ENCODE results near the gene RCAN2.

Gene RCAN2

DNA sequence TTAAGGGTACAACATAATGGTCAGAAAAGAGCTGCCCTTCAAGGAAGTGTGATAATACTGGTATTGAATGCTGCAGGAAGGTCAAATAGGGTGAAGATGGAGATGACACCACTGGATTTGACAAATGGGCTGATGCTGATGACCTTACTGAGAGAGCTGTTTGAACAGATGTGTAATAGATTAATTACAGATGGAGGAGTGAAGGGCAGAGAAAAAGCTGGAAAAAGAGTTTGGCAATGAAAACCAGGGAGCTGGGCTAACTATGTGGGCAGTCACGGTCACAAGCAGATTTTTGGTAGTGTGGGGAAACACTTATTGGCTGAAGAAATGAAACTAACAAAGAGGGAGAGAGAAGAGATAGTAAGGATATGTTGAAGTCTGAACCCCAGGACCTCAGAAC, 236.9 kb downstream of the RCAN2 start:
- DNase-seq (ENCODE audit: low spot score): no peak

DNA sequence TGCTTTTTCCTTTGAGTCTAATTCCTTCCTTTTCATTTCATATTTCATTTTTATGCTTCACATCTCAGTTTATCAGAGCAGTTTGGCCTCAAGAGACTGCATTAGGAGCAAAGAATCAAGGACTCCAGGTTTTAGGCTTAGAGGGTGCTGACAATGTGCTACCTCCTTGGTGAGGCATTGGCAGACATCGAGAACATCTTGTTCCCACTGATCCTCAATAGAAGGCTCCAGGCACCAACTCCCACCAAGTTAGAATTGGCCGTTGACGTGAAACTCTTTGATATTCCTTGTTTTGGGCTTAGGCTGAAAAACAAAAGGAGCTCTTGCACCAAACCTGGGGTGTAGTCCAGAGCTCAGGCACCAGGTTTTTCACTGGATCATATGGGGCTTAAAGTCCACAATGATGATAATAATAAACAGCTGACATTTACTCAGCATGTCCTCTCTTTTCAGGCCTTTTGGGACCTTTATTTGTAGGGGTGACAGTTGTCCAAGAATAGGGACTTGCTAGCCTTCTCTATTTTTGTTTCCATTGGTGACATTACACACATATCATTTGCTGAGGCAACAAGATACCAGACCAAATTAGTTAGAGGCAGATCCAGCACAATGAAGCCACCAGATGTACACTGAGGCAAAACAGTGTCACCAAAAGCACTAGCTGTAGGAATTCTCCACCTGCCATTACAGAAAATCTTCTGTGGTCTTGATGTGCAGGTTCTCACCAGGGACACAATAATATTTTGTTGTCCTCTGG, 239.5 kb downstream of the RCAN2 start:
- DNase-seq (ENCODE audit: low spot score): no peak

DNA sequence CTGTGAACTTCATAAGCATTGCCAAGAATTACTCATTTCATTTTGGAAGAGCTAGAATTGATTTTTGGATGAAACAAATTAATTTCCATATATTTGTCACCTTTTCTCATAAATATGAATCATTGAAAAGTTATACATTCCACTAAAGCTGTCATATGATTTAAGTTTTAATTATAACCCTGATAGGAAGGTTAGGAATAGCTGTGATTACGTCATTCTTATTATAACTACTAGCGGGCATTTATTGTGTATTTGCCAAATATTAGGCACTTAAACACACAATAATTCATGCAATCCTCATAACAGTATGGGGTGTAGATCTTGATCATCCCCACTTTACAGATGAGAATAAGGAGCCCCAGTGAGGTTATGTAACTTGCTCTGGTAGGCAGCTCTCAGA, 243.1 kb downstream of the RCAN2 start:
- no peak for DNase-seq (ENCODE audit: low spot score)

DNA sequence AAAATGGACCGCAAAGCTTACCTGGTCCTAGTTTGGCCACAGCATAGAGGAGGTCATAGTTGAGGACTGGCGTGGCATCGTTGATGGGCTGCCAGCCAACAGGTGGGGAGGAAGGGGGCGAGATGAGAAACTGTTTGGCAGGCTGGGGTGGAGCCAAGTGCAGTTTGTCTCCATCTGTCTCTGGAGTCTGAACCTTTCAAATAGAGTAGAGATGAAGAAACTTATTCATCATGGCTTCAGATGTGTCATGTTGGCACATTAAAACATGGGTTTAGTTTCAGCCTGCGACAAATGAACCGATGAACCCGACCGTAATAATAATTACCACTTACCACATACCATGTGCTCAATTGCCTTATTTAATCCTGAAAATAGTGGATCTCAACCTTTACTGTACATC, 244.5 kb downstream of the RCAN2 start:
- DNase-seq (ENCODE audit: low spot score): no peak

DNA sequence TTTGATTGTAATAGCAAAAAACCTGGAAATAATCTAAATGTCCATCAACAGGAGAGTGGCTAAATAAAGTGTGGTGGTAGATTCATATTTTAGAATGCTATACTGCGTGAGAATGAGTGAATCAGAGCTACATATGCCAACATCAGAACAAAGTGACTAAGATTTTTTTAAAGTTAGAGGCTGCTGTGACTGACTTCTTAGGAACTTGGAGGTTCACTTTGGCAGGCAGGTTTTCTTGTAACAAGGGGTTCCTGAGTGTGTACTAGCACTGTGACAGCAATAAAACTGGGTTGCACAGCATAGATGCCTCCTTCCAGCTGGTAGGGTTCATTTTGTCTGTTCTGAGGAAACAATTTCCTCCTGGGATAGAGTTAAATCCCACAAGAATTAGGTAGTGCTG, 245.2 kb downstream of the RCAN2 start:
- no peak for DNase-seq (ENCODE audit: low spot score)

DNA sequence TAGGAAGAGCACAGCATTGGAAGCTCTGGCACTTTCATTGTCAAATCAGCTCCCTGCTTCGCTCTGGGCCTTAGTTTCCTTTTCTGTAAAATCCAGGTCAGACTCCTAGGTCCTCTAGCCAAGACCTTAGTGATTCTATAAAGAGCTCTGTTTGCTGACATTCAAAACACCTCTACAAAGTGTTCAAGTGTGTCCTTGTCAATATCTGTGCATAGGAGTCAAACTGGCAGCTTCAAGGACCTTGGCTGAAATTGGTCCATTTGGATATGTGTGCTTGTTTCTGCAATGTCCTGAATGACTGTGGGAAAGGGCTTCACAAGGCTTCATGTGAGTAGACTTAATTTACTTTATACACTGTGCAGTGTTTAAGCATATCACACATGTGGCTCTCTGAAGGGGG, 246.6 kb downstream of the RCAN2 start:
- no peak for DNase-seq (ENCODE audit: low spot score)

DNA sequence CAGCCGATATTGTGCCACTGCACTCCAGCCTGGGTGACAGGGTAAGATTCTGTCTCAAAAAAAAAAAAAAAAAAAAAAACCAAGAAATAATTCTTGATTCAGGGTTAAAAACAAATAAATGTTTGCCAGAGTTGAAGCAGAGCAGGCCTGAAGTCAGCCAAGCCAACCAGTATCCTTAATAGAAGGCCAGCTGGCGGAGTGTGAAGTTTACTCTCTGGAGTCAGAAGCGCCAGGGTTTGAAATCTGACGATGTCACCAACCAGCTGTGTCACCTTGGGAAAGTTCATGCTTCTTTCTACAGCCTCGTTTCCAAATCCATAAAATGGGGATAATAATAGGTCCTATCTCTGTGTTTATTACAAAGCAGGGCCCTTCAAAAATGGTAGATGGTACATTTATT, 247.5 kb downstream of the RCAN2 start:
- DNase-seq (ENCODE audit: low spot score): no peak

DNA sequence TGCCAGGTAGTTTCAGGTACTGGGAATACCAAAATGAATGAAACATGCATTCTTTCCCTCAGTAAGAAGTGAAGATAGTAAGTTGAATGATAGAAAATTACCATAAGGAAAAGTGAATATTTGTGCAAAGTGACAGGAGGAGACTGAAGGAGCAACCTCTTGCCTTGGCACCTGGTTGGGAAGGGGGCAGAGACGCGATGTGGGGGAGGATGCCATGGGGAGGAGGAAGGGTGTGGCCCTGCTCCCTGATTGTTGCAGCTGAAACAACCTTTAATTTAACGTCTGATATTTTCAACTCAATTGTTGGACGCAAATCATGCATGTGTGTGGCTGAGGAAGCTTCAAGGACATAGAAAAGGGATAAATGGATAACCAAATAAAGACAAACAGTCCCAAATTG, 248.3 kb downstream of the RCAN2 start:
- no peak for DNase-seq (ENCODE audit: low spot score)

DNA sequence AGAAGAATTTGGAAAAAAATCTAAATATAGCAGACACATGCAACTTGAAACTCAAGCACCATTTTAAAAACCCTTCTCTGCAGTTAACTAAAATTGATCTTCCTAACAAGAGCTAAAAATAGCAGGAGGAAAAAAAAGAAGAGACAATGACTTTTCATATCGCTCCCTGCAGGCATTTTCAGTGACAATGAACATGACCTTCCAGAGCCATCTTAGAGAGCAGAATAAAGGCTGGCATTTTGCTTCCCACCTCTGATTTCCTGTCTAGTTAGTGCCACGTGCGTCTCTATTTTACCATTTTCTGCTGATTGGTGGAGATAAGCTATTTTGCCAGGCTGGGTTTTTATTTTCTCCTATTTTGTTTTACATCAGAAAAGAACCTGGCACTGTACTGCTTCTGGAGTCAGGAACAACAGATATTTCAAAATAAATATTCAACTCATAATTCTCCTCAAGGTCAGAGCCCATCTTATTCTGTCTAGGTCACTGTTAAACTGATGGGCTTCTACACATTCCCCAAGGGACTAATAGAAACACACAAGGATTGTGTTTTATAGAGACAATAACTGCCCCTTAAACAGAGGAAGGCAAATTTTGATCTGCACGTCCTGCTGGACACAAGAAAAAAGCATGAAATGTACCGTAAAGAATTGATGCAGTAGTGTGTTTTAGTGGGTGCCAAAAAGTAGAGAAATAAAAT, 250.2 kb downstream of the RCAN2 start:
- no peak for DNase-seq (ENCODE audit: low spot score)

DNA sequence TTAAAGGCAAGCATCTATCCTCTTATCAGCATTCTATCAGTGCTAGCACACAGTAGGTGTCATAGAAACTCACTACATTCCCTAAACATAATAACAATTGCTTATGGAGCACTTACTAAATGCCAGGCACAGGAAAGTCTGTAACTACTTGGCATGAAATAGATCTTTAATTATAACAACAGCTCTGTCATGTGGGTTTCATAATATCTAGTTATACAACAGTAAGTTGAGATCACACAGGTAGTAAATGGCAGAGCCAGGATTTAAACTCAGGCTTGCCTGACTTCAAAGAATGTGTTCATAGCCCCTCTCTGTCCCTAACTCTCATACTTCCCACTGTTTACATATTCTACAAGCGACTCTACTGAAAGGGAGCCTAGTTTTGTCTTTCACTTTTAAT, 254.5 kb downstream of the RCAN2 start:
- no peak for DNase-seq (ENCODE audit: low spot score)

DNA sequence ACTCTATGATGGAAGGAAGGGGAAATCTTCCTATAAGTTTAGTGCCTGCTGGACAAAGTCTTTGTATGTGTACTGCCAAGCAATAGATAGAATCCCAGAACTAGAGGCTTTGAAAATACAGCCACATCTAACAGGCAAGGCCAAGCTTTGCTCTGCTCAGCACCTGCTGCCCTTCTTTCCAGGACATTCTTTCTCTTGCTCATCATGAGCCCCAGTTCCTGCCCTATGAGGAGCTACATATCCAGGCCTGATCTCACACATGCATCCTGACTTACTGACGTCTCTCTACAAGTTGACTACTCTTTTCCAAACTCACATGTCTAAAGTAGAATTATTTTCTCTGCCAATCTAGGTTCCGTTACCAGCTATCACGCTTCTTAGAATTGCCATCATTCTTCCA, 256.0 kb downstream of the RCAN2 start:
- no peak for DNase-seq (ENCODE audit: low spot score)

DNA sequence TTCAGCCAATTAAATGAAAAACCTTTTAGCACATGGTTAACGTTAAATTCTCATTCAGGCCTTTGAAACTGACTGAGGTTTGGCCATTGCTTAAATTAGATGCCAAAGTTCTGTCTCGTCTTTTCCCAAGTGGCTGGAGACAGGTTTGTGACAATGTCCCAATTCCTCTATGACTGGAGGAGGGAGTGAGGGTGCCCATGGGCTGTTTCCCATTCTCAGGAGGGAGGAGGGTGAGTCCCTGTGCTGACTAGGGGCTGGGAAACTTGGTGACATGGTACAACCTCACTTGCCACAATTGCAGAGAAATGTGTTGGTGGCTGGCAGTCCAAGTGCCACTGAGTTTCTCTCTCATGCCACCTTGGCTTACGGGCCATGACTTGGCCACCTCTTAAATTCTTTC, 256.5 kb downstream of the RCAN2 start:
- no peak for DNase-seq (ENCODE audit: low spot score)

DNA sequence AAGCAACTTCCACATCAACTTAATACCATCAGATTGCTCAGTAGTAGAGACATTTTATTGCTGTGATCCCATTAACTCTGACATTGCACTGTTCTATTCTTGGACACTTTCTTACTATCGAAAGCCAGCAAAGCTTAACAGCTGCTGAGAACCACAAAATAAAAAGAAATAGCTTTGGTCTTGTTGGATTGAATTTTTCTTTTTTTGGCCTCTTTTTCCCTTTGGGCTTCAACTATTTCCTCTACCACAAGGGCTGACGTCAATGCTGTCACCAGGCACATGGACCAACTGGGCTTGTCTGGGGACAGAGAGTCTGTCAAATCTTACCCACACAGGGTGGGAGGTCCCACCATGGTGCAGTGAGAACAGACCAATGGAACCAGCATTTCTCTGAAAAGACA, 257.1 kb downstream of the RCAN2 start:
- no peak for DNase-seq (ENCODE audit: low spot score)

DNA sequence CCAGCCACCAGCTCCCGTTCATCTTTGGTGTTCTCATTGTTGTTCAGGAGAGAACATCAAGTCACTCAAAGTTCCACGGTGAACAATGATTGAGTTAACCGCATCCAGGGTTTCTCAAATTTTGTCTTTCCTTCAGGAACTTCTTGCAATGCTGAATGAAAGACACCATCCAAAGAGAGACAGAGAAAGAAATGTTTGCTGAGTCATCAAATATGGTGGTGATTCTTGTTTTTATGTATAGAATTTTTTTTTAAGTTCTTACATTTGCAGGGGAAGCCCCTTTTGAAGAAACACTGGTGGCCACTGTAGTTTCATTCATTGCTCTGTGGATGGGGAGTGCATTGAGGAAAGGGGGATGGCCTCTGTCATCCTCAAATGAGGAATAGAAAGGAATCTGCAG, 258.1 kb downstream of the RCAN2 start:
- no peak for DNase-seq (ENCODE audit: low spot score)

DNA sequence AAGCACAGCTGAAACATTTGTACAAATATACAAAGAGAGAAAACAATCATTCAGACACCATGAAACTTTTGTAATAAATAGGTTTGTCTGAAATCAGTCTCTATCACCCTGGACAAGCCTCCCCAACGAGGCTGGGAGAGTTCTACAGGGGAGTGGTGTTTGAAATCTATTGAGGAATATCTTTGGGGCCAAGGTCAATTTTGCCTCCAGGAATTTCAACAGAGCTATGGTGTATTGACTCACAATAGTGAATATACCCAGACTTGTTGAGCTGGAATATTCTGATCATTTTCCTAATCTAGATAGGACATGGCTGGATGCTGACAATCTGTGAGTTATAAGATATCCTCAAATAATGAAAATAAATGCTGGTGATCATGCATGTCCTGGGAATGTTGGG, 269.0 kb downstream of the RCAN2 start:
- DNase-seq (ENCODE audit: low spot score): no peak

DNA sequence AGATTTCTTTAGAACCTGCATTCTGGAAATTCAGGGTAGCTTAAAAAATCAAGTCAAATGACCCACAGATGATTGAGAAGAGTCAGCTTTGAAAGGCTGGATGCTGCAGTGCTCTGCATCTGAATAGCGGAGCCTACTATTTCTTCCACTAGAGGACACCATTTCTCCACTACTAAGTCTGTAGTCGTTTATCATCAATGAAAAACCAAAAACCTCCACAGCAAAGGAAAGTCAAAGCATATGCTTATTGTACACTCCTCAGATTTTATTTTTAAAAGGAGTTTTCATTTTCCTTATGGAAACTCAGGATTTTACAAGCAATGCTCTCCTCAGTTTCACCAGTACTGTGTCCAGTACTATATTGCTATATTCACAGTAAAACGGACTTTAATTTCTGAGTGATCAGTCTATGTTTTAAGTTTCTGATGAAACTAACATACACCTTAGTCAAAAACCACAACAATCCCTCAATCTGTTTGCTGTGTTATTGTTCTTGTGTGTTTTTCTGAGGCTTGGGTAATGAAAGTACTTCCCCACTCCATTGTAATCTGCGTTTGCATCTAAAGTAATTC, 269.9 kb downstream of the RCAN2 start:
- peak; percentile 81 for DNase-seq (ENCODE audit: low spot score)

DNA sequence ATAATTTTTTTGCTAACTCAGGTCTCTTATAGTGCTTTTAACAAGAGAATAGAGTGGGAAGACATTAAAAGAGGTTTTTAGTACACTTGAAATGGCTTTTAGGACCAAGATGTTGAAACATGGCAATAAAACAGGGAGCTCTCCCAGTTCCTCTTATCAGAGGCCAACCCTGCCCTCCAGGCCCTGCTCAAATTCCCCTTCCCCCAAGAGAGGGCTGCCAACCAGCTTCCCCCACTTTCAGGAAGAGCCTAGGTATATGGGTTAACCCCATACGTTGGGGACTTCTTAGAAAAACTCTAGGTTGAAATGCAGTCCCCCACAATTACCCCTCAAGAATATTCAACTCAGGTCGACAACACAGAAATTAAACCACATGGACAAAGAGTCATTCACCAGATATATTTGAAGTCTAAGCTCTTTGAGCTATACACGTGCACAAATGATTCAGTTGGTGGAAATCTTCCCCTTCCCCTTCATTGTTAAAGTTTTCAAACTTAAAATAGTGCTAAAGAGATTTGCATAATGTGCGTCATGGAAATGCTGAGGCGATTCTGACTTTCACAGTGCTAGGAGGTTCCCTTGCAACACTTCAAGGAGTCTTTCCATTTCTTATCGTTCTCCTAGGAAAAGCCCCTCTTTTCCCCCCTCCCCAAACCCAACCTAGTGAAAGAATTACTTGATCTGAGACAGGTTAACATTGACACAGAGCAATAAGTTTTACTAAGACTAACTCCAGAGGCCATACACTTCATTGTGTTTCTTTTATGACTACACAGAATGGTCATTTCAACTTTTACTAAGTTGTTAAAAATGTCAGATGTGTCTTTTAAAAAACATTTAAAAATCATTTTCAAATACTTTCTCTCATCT, 270.7 kb downstream of the RCAN2 start:
- no peak for DNase-seq (ENCODE audit: low spot score)

DNA sequence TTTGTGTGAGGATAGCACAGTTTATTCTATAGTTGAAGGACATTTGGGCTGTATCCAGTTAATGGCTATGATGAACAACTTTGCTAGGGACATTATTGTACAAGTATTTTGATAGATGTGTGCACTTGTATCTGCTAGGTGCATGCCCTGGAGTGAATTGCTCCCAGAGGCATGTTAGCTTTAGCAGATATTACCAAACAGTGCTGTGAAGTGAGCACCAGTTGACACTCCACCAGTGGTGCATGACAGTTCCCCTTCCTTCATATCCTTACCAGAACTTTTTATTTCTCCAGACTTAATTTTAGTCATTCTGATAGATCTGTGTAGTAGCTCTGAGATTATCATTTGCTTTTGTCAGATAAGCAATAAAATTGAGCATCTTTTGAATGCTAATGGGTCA, 271.6 kb downstream of the RCAN2 start:
- DNase-seq (ENCODE audit: low spot score): no peak

DNA sequence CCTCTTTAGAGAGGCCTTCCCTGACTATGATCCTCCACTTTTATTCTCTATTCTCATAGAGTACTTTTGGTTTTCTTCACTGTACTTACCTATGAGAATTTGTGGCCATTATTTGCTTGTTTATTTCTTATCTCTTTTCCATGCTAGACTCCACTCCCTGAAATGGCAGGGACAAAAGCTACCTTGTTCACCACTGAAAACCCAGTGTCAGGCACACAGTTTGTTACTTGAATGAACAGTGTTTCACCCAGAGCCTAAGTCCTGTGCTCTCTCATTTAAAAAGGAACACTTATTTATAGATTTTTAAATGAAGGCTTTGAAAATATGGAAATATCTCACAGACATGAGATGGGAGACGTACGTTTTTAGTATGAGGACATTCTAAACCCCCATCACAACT, 272.8 kb downstream of the RCAN2 start:
- DNase-seq (ENCODE audit: low spot score): no peak

DNA sequence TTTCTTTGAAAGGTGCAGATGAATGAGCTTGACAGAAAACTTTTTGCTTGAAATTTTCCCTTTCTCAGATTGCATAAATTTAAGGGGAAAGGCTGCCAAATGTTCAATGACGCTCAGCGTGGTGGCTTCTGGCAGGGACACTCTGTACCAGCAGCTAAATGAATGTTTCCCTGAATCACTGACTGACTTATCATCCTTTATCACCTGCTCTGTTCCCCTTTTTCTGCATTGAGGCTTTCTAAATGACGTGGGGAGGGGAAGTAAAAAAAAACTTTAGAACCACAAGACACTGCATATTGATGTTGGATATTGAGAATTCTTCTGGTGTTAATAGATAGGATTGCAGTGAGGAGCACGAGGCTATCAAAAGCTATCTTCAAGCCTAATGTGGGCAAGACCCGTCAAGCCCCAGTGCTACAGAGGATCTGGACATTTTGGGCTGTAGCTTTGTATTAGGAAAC, 273.5 kb downstream of the RCAN2 start:
- DNase-seq (ENCODE audit: low spot score): peak; percentile 76

DNA sequence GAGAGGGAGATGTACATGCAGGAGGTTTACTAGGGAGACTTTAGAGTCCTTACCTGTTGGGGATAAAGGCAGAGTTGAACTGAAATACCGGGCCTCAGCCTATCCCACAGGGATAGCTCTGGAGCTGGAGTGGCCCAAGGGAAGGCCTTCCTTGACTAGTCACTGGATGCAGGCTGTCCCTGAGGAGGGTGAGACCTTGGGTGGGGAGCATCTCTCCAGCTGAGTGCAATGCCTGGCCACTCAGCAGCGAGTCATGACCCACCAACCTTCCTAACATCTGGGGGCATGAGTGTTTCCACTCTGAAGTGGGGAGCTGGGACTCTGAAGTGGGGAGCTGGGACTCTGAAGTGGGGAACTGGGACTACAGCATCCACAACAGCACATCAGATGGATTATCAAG, 274.4 kb downstream of the RCAN2 start:
- no peak for DNase-seq (ENCODE audit: low spot score)

DNA sequence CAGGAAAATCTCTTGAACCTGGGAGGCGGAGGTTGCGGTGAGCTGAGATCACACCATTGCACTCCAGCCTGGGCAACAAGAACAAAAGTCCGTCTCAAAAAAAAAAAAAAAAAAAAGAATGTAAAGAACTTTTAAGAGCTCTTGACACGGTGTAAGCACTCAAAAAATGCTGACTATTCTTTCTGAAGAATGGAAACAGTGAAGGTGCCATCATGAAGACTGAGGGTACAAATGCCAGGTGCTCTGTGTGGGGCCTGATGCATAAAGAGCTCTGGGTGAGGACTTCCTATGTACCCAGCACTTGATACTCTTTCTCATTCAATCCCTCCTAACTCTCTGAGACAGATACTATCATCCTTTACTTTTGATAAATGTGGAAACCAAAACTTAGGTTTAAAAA, 275.5 kb downstream of the RCAN2 start:
- DNase-seq (ENCODE audit: low spot score): no peak

DNA sequence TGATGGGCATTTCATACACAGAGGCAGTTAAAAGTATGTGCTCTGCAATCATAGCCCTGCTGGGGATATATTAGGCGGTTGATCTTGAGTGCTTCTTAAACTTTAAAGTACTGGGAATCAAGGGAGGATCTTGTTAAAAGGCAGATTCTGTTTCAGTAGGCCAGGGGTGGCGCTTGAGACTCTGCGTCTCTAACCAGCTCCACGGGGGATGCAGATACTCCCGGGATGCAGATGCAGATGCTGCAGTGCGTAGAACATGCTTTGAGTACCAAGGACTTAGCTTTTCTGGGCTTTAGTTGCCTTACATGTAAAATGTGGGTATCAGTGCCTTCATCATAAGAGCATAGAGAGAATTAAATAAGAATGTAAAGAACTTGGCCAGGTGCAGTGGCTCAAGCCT, 276.0 kb downstream of the RCAN2 start:
- DNase-seq (ENCODE audit: low spot score): no peak
